Activated naive CD4-positive, alpha-beta T cell treated with anti-CD3 and anti-CD28 coated beads, Interleukin-2, amount 10 ng/mL, durations not matched to agents 7 days and 5 days (primary cell): ENCODE data around the gene CBS.
"Not testable (repeated sequence)": the region's sequence is repeated elsewhere in the genome, so short reads cannot be mapped to it uniquely, and the experiment has no call there.

Experiments used
- CTCF ChIA-PET: fragments of 350-600 bp; sonication (Branson Sonifier 250); formaldehyde crosslinking; loops from one replicate; lab custom pipeline; 2021; ENCODE audit warnings: antibody characterized with exemption; lab: Charles Lee
- DNase-seq: peaks from one replicate; pipeline ENCODE4 v3.0.0-alpha.2; 2020
- H3K27ac Mint-ChIP-seq: one replicate; pipeline ENCODE4 v1.8.0; 2021; ENCODE audit warnings: mild to moderate bottlenecking, moderate library complexity, mixed read lengths
- H3K27me3 Mint-ChIP-seq: one replicate; pipeline ENCODE4 v1.8.0; 2021; ENCODE audit warnings: mild to moderate bottlenecking, mixed read lengths
- H3K36me3 Mint-ChIP-seq: one replicate; pipeline ENCODE4 v1.8.0; 2021; ENCODE audit warnings: mixed read lengths
- H3K4me1 Mint-ChIP-seq: one replicate; pipeline ENCODE4 v1.8.0; 2021; ENCODE audit warnings: mixed read lengths
- H3K4me3 Mint-ChIP-seq: one replicate; pipeline ENCODE4 v1.8.0; 2021; ENCODE audit warnings: mild to moderate bottlenecking, moderate library complexity, mixed read lengths
- H3K9me3 Mint-ChIP-seq: one replicate; pipeline ENCODE4 v1.8.0; 2021; ENCODE audit warnings: mixed read lengths

Gene CBS

DNA sequence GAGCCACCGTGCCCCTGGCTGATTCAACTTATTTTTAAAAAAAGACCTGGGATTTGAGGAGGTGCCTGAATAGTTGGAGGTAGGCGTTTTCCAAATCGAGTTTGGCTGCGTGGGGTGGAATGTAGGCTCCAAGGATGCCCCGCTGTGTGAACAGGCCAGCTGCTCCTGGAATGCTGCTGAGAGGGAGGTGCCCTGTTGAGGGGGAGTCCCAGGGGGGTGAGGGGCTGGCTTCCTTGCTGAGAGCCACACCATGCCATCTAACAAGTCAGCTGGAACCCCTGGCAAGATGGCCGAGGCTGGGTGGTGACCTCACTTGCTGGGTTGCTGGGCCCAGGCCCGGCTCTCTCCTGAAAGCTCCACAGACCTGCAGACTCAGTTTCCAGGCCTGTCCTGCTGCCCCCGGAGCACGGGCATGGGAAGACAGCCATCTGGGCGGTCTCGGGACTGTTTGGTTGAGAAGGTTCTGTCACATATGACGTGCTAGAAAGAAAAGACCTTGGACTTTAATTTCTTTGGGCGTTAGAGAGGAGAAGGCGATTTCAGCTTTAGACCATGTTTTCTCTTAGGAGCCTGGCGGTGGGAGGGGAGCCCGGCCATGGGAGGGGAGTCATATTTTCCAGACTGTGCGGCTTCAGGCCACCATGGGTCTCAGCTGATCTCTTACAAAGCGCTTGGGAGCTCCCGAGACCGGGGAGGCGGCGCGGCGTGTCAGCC, 7.1 kb upstream of the CBS start:
- H3K36me3 Mint-ChIP-seq, H3K27ac Mint-ChIP-seq, H3K9me3 Mint-ChIP-seq, H3K4me1 Mint-ChIP-seq, H3K4me3 Mint-ChIP-seq, H3K27me3 Mint-ChIP-seq, CTCF ChIA-PET, DNase-seq: not testable (repeated sequence)

DNA sequence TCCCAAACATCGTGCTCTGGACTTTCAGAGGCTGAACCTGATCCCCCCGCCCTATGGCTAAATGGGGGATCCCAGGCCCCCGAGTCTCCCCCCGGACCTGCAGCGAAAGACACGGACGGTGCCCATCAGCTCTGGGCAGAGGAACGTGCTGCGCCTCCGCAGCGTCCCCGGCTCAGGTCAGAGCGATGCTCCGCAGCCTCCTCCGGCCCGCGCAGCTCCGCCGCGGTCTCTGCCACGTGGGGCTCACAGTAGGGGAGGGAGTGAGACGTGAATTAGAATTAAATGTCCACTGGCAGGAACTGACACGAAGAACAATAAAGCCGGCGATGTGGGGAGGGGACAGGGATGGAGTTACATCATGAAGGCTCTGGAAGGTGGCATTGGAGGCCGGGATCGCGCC, 1.0 kb upstream of the CBS start:
- H3K9me3 Mint-ChIP-seq, H3K36me3 Mint-ChIP-seq, H3K4me1 Mint-ChIP-seq, H3K4me3 Mint-ChIP-seq, DNase-seq, H3K27me3 Mint-ChIP-seq, CTCF ChIA-PET, H3K27ac Mint-ChIP-seq: not testable (repeated sequence)

DNA sequence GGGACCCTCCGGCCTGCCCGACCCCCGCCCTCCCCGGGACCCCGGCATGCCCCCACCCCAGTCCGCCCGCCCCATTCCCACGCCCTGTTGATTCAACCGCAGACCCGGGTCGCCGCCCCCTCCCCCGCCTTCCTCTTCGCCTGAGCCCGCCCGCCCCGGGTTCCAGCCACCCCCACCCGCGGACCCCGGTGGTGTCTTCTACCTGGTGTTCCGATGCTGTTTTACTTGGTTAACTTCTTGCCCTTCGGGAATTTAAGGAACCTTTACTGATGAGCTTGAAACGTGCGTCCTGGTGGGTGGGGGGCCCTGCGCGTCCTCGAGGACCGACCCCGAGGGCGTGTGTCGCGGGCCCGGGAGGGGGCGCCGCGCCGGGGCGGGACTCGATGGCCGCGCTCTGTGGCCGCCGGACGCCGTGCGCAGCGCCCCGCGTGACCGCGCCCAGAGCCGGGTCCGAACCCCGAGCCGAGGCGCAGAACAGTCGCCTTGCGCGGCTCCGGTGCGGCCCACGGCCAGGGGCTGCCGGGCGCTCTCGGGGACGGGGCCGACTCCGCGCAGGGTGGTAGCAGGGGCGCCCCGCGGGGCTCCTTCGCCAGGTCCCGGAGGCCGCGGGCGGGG, 495 bp upstream of the CBS start:
- H3K4me3 Mint-ChIP-seq, H3K36me3 Mint-ChIP-seq, CTCF ChIA-PET, H3K9me3 Mint-ChIP-seq, H3K27me3 Mint-ChIP-seq, H3K4me1 Mint-ChIP-seq, H3K27ac Mint-ChIP-seq, DNase-seq: not testable (repeated sequence)

DNA sequence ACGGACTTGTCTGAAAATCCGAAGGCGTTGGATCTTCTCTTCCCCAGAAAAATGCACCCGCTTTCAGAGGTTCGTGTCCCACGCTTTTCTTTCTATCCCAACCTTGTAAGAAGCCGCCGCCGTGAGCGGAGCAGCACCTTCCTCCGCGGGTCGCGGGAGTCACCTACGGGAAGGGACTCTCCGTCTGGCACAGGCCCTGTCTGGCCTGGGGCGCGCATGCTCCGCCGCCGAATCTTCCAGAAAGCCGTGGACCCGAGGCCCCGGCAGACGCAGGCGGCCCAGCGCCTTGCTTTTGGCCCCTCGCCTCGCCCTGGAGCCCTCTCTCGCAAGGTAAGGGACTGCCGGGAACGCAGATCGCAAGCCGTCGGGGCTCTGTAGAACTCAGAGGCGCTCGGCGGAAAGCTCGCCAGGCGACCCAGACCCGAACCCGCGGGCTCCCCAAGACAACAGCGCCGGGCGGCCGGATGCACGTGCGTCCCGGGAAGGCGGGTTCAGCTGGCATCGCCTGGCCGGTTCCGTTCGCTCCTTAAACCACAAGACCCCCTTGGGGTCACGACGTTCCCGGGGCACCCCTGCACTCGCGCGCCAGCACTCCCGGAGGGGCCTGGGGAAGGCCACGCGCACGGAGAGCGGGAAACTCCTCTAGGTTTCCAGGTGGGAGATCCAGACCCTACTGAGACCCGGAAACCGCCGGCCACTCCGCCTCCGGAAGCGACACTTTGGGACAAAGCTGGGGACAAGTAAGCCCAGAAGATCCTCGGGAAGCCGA, 1.1 kb downstream of the CBS start:
- H3K36me3 Mint-ChIP-seq, CTCF ChIA-PET, H3K27ac Mint-ChIP-seq, H3K4me3 Mint-ChIP-seq, H3K4me1 Mint-ChIP-seq, H3K9me3 Mint-ChIP-seq, H3K27me3 Mint-ChIP-seq, DNase-seq: not testable (repeated sequence)

DNA sequence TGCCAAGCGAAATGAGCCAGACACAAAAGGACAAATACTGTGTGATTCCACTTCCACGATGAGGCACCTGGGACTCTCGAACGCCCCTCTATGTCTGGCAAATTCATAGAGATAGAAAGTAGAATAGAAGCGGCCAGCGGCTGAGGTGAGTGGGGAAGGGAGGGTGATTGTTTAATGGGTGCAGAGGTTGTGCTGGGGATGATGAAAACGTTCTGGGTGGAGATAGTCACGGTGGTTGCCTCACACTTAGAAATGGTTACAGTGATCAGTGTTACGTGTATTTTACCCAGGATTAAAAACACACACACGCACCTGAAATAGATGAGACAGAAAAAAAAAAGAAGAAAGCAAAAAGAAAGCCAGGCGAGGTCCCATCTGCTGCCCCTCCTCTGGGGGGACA, 2.9 kb downstream of the CBS start:
- H3K4me1 Mint-ChIP-seq, H3K4me3 Mint-ChIP-seq, DNase-seq, H3K9me3 Mint-ChIP-seq, H3K27me3 Mint-ChIP-seq, H3K36me3 Mint-ChIP-seq, H3K27ac Mint-ChIP-seq, CTCF ChIA-PET: not testable (repeated sequence)

DNA sequence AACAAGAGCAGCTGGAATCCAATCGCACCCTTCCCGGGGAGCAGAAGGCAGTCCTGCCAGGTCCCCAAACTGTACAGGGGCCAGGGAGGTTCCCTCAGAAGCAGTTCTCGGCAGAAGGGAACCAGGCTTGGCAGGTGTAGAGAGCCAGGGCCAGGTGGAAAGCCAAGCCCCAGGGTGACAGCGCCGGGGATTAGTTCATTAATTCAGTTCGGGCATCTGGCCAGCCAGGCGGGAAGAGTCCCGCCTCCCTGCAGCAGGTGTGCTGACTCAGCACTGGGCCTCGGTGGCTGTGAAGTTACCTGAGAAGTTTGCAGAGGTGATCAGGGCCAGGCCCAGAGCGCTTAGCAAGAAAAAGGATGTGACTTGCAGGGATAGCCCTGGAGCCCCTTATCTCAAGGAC, 6.0 kb downstream of the CBS start:
- H3K4me1 Mint-ChIP-seq, CTCF ChIA-PET, H3K36me3 Mint-ChIP-seq, H3K9me3 Mint-ChIP-seq, H3K4me3 Mint-ChIP-seq, H3K27me3 Mint-ChIP-seq, H3K27ac Mint-ChIP-seq, DNase-seq: not testable (repeated sequence)

DNA sequence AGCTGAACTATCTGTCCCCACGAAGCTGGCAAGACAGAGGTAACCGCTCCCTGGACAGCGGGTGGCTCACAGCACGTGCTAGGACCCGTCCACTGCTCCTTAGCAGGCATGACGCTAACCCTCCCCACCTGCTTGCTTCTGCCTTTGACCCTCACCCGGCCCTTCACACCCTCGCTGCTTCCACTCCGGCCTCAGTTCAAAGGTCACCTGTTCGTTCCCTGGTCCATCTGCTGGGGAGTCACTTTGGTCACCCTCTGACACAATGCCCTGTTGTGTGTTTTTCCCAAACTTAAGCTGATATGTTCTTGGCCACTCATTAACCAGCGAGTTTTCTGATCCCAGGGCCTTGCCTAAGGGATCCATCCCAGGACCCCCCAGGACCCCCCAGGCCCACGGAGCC, 7.6 kb downstream of the CBS start:
- H3K9me3 Mint-ChIP-seq, H3K27ac Mint-ChIP-seq, H3K27me3 Mint-ChIP-seq, H3K4me3 Mint-ChIP-seq, CTCF ChIA-PET, DNase-seq, H3K36me3 Mint-ChIP-seq, H3K4me1 Mint-ChIP-seq: not testable (repeated sequence)

DNA sequence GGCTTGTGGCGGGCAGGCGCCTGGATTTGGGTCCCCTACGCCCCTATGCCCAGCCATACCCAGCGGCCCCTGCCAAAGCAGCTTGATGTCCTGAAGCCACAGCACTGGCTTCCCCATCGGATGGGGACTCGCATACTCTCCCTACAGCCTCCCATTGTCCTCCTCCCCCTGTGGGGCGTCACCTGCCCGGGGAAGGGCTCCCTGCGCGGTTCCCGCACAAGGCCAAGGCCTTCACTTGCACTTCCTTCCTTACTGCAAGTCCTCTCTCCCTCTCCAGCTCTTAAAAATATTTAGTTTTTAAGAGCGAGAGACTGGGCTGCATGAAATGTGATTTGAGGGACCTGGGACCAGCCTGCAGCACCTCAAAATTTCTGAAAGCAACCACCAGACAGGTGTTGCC, 8.9 kb downstream of the CBS start:
- CTCF ChIA-PET, DNase-seq, H3K27me3 Mint-ChIP-seq, H3K27ac Mint-ChIP-seq, H3K4me1 Mint-ChIP-seq, H3K36me3 Mint-ChIP-seq, H3K4me3 Mint-ChIP-seq, H3K9me3 Mint-ChIP-seq: not testable (repeated sequence)

DNA sequence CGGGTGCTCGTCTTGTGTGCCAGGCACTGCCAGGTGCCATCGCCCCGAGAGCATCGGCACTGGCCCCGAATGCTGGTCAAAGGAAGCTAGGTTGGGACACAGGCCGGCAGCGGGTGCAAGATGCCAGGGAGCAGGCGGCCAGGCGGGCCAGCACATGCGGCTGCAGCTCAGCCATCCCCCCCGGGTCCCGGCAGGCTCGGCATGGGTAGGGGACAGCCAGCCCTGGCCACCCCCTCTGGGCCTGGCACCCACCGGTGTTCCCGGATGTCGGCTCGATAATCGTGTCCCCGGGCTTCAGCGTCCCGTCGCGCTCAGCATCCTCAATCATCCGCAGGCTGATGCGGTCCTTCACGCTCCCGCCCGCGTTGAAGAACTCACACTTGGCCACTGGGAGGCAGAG, 9.6 kb downstream of the CBS start:
- H3K4me3 Mint-ChIP-seq, H3K27me3 Mint-ChIP-seq, H3K27ac Mint-ChIP-seq, H3K36me3 Mint-ChIP-seq, H3K9me3 Mint-ChIP-seq, H3K4me1 Mint-ChIP-seq, CTCF ChIA-PET, DNase-seq: not testable (repeated sequence)

DNA sequence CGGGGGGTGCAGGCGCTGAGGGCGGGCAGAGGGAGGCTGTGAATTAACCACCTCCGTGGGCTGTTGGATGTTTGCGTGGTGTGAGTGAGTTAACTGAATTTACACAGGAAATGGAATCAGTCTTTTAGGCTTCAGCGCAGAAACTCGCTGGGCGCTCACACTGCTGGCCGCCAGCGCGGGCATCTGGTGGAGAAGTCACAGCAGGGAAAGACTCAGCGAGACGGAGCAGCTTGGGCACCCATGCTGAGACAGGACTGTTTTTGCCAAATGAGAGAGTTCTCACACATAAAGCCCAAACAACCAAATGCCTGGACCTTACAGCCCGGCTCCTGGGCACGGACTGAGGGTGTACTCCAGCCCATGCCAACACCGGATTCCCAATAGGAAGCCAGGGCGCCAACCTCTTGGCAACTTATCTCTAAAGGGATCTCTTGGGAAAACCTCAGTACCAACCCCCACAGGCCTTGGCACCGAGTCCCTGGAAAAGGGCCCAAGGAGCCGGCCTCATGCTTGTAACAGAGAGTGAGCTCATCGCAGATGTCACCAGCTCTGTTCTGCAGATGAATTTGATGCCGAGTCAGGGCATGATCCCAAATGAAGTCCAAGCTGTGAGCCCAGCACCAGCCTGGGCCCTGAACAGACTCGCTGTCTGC, 11.2 kb downstream of the CBS start:
- H3K9me3 Mint-ChIP-seq, H3K27me3 Mint-ChIP-seq, CTCF ChIA-PET, H3K4me1 Mint-ChIP-seq, H3K36me3 Mint-ChIP-seq, H3K27ac Mint-ChIP-seq, H3K4me3 Mint-ChIP-seq, DNase-seq: not testable (repeated sequence)

DNA sequence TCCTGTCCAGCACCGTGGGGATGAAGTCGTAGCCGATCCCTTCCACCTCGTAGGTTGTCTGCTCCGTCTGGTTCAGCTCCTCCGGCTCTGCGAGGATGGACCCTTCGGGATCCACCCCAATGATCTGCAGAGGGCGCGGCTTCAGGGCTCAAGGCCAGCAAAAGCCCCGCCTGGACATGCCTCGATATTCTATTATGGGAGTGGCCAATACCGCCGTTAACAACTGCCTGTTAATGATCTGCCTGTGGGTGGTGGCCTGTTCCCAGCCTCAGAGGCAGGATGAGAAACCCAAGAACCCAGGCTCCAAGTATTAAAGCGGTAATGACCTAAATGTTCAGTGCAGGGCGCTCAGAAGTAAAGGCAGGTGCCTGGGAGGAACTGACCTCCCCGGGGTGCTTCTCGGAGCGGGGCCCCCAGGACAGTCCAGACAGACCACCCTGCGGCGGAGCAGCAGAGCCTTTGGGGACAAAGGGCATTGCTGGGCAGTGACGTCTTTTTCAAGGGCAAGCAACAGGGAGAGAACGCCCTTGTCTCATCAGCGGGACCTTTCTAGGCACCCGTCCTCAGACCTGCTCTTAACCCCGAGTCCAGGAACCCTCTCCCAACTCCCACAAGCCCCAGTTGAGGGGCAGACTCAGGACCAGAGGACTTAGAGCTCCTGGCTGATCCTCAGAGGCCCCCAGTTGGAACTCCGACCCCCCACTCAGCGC, 12.5 kb downstream of the CBS start:
- DNase-seq, CTCF ChIA-PET, H3K27me3 Mint-ChIP-seq, H3K9me3 Mint-ChIP-seq, H3K27ac Mint-ChIP-seq, H3K4me1 Mint-ChIP-seq, H3K4me3 Mint-ChIP-seq, H3K36me3 Mint-ChIP-seq: not testable (repeated sequence)

DNA sequence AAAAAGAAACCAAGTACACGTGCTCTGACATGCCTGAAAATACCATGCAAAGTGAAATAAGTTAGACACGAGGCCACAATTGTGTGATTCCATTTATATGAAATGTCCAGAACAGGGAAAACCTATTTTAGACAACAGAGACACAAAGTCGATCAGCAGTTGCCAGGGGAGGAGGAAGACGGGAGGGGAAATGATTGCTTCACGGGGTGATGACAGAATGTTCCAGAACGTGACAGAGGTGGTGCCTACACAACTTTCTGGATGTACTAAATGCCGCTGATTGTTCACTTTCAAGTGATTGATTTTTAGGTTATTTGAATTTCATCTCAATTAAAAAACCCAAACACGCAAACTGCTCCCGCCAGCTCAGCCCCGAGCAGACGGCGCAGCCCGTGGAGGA, 22.5 kb downstream of the CBS start:
- CTCF ChIA-PET, DNase-seq, H3K27ac Mint-ChIP-seq, H3K27me3 Mint-ChIP-seq, H3K9me3 Mint-ChIP-seq, H3K4me3 Mint-ChIP-seq, H3K4me1 Mint-ChIP-seq, H3K36me3 Mint-ChIP-seq: not testable (repeated sequence)

DNA sequence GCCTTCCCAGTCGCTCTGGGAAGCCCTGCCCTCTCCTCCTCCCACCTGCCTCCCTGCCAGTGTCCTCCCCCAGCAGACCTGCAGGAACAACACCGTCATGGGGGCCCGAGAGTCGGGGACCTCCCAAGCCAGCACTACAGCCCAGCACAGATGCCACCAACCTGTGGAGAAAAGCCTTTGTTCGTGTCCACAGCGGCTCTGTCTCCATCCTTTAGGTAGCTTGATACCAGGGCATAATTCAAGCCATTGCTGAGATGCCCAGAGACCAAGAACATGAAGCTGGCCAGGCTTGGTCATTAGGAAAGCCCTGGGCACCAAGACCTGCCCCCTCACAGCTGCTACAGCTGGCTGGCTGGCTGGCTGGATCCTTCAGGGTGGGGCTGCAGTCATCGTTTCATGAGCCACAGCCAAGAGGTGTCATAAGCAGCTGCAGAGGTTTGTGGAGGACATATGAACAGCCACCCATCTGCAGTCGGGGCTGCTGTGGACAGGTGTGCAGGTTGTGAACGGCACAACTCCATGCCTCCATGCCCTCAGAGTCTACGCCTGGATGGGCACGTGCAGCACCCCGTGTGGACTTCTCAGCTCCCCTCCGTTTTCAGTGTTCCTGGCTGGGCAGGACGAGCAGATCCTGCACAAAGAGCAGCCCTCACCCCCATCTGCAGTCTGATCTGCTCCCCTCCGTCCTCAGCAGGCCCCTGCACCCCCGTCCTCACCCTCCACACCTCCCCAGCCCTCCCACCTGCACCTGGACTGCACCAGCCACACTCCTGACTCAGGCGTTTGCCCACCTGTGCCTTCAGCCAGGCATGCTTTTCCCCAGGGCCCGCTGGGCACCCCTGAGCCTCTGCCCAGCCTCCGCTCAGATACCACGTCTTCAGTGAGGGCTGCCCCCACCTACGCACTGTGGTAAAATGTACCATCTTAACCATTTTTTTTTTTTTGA, 29.5 kb downstream of the CBS start:
- Mint-ChIP-seq H3K4me1 (peaks cover 12% of the 10 kb centered on the region), H3K27ac (peak overlapping the region; percentile 81)
- H3K9me3 Mint-ChIP-seq, H3K36me3 Mint-ChIP-seq, H3K27me3 Mint-ChIP-seq, CTCF ChIA-PET, H3K4me3 Mint-ChIP-seq: not testable (repeated sequence)
- DNase-seq, result peak; percentile 21
